Retinal pigment epithelial cell (primary cell): ENCODE data around the gene ENG.
A peak's percentile ranks its signal among the peaks of the same experiment; 100 is the strongest.

Experiments used
- DNase-seq: peaks from one replicate; pipeline ENCODE4 v3.0.0-alpha.2; 2010; ENCODE audit warnings: low read depth
- H3K4me3 ChIP-seq: 2 replicates; pipeline ENCODE4 v1.5.1; 2011; ENCODE audit warnings: mild to moderate bottlenecking, low read length, control low read depth, moderate library complexity
- TF ChIP-seq, protein P1 (sequence below): conservative IDR thresholded peaks from 2 replicates; pipeline ENCODE4 v1.5.1; 2011; ENCODE audit warnings: low read depth, low read length, control low read depth, inconsistent platforms

The ENG gene

DNA sequence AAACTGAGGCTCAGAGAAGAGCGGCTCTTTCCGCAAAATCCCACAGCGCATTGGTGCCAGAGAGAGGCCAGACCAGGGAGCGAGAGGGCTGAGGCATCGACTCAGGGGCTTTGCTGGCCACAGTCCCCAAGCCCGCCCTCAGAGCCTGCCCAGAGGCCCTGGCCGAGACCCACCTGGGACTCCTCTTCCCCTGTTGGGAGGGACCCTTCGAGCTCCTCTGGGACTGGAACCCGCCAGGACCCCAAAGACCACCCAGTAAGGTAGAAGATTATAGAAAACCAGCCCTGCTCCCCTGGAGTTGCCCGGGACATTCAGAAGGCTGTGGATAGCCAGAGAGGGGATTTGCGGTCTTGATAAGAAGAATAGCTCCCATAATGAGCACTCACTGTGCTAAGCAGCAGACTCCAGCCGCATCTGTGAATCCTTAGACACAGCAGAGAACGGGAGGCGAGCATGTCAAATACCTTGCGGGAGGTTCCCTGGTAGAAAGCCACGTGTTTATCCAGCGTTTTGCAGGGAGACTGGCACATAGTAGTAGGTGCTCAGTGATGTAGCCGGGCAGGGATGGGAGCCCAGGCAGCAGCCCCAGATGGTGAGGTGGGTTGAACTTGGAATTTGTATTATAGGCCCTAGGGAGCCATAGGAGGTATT lies 23.7 kb upstream of the ENG start:
- TF ChIP-seq, protein P1, sequence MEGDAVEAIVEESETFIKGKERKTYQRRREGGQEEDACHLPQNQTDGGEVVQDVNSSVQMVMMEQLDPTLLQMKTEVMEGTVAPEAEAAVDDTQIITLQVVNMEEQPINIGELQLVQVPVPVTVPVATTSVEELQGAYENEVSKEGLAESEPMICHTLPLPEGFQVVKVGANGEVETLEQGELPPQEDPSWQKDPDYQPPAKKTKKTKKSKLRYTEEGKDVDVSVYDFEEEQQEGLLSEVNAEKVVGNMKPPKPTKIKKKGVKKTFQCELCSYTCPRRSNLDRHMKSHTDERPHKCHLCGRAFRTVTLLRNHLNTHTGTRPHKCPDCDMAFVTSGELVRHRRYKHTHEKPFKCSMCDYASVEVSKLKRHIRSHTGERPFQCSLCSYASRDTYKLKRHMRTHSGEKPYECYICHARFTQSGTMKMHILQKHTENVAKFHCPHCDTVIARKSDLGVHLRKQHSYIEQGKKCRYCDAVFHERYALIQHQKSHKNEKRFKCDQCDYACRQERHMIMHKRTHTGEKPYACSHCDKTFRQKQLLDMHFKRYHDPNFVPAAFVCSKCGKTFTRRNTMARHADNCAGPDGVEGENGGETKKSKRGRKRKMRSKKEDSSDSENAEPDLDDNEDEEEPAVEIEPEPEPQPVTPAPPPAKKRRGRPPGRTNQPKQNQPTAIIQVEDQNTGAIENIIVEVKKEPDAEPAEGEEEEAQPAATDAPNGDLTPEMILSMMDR = no peak
- no peak for DNase-seq
- H3K4me3 ChIP-seq = peak overlapping the region; percentile 57

DNA sequence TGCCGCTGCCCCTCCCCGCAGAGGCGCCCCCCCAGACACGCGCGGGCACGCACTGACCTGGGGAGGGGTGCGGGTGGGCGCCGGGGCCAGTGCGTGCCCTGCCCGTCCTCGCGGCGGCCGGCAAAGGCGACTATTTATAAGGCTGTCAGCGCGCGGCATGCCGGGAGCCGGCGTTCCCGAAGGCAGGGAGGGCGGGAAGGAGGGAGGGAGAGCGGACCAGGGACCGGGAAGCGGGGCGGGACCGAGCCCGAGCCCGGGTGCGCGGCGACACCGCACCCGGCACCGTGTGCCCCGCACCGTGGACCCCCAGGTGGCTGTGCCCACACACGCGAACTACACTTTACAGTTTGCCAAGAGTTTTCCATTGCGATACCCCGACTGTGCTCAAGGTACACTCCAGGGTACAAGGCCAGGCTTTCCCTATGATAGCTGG lies 23.1 kb upstream of the ENG start, which contains the start of gene AK1:
TSS of gene AK1 (minus strand) at position 110 of the 433 bp plus-strand sequence. CDS start 3,058 bp downstream, outside the sequence.
- H3K4me3 ChIP-seq = peak within 1 kb of the TSS; percentile 57
- TF ChIP-seq, protein P1 = no peak
- no peak for DNase-seq

DNA sequence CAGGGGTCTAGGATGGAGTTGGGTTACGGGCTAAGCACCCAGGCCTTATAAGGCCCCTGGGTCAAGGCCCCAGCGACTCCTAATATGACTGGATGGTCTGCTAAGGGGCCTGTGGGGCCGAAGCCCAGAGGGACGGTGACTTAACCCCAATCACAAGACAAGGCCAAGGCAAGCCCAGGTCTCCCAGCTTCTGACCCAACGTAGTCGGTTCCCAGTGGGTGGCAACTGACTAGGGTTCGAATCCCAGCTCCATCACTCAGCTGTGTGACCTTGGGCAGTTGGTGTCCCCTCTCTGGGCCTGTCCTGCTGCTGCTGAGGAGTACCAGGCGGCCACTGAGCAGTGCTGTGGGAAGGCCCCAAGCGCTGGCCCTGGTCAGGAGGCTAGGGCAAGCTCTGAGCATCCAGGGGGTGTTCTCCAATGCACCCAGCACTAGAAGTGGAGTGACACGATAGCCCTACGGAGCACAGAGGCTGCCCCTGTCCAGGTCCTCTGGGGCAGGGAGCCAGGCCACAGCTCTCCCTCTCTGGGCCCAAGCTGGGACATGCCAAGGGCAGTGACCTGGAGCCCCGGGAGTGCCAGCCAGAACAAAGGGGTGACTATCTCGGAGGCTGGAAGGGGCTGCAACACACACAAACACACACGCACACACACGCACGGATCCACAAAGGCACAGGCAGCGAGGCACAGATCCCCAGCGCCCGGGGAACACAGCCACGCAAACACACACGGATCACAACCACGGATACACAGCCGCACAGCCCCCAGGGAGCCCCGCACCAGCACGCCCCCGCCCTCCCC lies 22.5 kb upstream of the ENG start:
- H3K4me3 ChIP-seq = peak overlapping the region; percentile 57
- TF ChIP-seq, protein P1 = no peak
- DNase-seq = no peak

DNA sequence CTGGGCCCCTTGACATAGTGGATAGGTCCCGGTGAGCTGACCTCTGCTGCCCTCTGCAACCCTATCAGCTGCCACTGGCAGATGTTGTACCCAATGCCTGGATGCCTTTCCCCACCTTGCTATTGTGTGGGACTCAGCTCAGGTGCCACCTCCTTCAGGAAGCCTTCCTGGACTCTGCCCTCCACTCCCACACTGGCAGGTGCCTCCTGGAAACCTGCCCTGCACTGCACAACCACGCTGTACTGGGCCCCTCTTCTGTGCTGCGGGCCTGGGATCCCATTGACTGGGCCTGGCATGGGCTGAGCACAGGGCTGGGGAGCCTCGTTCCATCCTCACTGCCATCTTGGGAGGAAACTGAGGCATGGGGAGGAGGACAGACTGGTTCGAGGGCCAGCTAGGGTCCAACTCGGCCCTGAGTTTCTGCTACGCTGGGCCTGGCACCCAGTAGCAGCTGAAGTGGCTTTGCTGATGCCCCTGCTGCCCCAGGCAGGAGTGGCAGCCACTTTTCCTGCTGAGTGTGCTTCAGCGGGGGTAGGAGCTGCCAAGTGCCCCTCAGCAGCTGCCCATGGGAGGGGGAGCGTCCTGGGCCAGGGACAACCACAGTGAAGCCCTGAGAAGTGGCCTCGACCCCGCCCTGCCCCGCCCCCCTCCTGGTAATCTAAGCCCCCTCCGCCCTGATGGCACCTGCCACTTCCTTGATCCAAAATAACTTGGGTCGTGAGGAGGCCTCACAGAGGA lies 21.7 kb upstream of the ENG start:
- no peak for DNase-seq
- H3K4me3 ChIP-seq = no peak overlapping the region
- TF ChIP-seq, protein P1 = no peak

DNA sequence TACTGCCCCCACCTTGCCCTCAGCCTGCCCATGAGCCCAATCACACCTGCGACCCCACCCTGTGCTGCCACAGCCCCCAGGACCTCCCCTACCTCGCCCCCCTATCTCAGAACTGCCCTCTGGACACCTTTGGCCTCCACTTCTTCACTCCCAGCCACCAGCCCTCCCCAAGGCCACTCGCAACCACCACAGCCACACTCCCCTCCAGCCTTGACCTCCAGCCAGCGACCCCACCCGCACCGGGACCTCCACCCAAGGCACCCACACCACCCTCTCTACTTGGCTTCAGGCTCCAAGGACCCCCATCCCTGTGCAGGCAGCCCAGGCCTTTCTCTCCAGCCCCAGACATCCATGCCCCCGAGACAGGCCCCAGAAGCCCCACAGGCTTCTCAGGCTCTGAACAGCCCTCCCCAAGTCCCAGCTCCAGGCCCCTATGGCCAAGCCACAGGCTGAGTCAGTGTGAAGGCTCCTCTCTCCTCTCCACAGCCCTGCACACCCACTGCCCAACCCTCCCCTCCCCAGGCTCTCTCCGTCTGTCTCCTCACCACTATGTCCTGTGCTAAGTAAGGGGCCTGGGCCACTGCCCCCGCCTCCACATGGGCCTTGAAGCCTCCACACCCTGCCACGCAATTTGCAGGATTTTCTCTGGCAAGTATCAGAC lies 21.0 kb upstream of the ENG start:
- H3K4me3 ChIP-seq = no peak overlapping the region
- DNase-seq = no peak
- TF ChIP-seq, protein P1 = no peak

DNA sequence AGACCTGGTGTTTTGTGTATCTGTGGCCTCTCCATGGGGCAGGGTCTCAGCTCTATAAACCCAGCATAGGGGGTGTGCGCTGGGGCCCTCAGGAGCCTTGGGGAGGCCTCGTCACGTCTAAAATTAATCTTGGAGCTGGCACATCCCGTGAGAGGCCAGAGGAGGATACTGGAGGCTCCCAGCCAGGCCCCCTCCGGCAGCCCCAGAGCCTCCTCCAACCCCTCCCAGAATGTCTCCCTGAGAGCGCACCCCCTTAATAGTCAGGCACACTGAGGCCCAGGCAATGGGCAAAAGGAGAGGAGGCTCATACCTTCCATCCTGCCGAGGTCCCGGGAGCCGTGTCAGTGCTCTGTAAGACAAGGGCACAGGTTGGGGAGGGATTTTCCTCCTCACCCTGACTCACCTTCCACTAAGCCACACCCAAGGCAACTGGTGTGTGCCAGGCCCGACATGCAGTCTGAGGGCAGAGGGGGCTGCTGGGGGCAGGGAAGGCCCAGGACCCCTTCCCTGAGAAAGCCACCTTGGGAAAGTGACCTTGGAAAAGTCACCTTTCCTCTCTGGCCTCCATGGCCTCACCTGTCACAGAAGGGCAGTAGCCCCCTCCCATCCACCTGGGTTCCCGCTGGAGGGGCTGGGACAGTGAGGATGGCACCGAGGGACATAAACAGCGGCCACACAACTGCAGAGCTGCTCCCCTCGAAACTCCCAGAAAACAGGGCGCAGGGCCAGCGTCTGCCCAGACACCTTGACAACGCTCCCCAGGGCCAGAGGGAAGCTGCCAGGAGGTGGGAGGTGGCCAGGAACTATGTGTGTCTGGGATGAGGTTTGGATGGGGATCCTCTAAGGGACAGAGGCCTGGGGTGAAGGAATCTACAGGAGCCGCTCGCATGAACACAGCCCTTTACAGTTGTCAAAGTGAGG lies 20.1 kb upstream of the ENG start:
- H3K4me3 ChIP-seq = no peak overlapping the region
- DNase-seq = no peak
- TF ChIP-seq, protein P1 = no peak
